HCT116 (cell line): ENCODE data around the gene GDF10.

ENCODE experiments used
- EZH2 ChIP-seq: fragments of 200-600 bp; sonication (generic); IDR thresholded peaks from 2 replicates; pipeline ENCODE4 v1.6.1; 2017; ENCODE audit warnings: antibody characterized with exemption, mixed run types
- EZH2phosphoT487 ChIP-seq: fragments of 200-600 bp; IDR thresholded peaks from 2 replicates; pipeline ENCODE4 v1.6.1; 2018; ENCODE audit warnings: antibody characterized with exemption, borderline replicate concordance
- FOSL1 ChIP-seq: IDR thresholded peaks from 2 replicates; pipeline ENCODE4 v1.6.1; 2012; ENCODE audit warnings: low read depth
- JUND ChIP-seq: IDR thresholded peaks from 2 replicates; pipeline ENCODE4 v1.6.1; 2012
- POLR2A ChIP-seq: IDR thresholded peaks from 2 replicates; pipeline ENCODE4 v1.7.0; 2011; ENCODE audit warnings: borderline replicate concordance; ENCODE audit not compliant: insufficient read depth, insufficient read length; ENCODE audit errors: extremely low read depth
- POLR2AphosphoS5 ChIP-seq: IDR thresholded peaks from 2 replicates; pipeline ENCODE4 v1.6.1; 2011; ENCODE audit warnings: mild to moderate bottlenecking, low read depth, low read length, moderate library complexity
- SRF ChIP-seq: IDR thresholded peaks from 2 replicates; pipeline ENCODE4 v1.6.1; 2012; ENCODE audit warnings: low read depth
- YY1 ChIP-seq: IDR thresholded peaks from 2 replicates; pipeline ENCODE4 v1.6.1; 2011; ENCODE audit warnings: low read length, low read depth, moderate library complexity, mild to moderate bottlenecking; ENCODE audit not compliant: insufficient replicate concordance; ENCODE audit errors: extremely low read depth
- ZNF274 ChIP-seq: fragments of 200-500 bp; sonication (Bioruptor generic); IDR thresholded peaks from 2 replicates; pipeline ENCODE4 v1.6.1; 2014; ENCODE audit warnings: mild to moderate bottlenecking, low read depth, low read length, inconsistent platforms
- TF ChIP-seq, protein P1 (sequence below), 3 experiments: fragments of 200-600 bp in 1 of 3; sonication (generic) in 1 of 3; IDR thresholded peaks in 2 of 3; conservative IDR thresholded peaks in 1 of 3; 2 replicates each; pipeline ENCODE4 v1.5.1; 2012 to 2017; ENCODE audit warnings: low read depth in 2 of 3, low read length in 2 of 3, antibody characterized with exemption in 1 of 3, borderline replicate concordance in 1 of 3, control low read depth in 1 of 3, mild to moderate bottlenecking in 1 of 3, mixed read lengths in 1 of 3, mixed run types in 1 of 3, moderate library complexity in 1 of 3; ENCODE audit not compliant: insufficient read depth in 1 of 3
- TF ChIP-seq, protein P2 (sequence below): IDR thresholded peaks from 2 replicates; pipeline ENCODE4 v1.6.1; 2012; ENCODE audit warnings: low read depth

DNA sequence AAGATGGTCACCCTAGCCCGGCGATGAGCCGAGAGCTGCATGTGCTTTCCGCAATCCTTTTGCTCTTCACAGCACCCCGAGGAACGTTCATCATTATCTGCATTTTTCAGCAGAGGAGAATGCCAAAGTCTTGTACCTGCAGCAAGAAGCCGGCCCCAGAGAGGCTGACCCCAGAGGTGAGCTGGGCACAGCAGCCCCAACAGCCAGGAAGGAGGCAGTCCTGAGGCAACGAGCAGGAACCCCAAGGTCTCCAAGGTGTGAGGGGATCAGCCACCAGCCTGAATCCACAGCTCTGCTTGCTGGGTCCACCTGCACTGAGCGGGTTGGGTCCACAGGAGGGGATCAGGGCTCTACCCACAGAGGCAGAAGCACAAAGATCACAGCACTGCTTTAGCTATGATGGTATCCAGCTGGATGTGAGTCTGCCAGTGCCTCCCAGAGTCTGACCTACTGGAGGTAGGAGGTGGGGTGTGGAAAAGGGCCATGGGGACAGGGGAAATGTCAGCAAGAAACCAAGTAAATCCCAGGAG, 16.8 kb upstream of the GDF10 start:
- TF ChIP-seq, protein P1, sequence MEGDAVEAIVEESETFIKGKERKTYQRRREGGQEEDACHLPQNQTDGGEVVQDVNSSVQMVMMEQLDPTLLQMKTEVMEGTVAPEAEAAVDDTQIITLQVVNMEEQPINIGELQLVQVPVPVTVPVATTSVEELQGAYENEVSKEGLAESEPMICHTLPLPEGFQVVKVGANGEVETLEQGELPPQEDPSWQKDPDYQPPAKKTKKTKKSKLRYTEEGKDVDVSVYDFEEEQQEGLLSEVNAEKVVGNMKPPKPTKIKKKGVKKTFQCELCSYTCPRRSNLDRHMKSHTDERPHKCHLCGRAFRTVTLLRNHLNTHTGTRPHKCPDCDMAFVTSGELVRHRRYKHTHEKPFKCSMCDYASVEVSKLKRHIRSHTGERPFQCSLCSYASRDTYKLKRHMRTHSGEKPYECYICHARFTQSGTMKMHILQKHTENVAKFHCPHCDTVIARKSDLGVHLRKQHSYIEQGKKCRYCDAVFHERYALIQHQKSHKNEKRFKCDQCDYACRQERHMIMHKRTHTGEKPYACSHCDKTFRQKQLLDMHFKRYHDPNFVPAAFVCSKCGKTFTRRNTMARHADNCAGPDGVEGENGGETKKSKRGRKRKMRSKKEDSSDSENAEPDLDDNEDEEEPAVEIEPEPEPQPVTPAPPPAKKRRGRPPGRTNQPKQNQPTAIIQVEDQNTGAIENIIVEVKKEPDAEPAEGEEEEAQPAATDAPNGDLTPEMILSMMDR (IDR thresholded peaks at IDR 0.05 in 2 of 3, conservative IDR thresholded peaks at IDR 0.05 in 1 of 3; ENCODE audit: borderline replicate concordance in 1 of 3, insufficient read depth in 1 of 3, low read depth in 2 of 3, low read length in 2 of 3): no peak
- no peak for TF ChIP-seq ZNF274
- no peak for TF ChIP-seq SRF
- no peak for TF ChIP-seq POLR2AphosphoS5
- TF ChIP-seq, protein P2, sequence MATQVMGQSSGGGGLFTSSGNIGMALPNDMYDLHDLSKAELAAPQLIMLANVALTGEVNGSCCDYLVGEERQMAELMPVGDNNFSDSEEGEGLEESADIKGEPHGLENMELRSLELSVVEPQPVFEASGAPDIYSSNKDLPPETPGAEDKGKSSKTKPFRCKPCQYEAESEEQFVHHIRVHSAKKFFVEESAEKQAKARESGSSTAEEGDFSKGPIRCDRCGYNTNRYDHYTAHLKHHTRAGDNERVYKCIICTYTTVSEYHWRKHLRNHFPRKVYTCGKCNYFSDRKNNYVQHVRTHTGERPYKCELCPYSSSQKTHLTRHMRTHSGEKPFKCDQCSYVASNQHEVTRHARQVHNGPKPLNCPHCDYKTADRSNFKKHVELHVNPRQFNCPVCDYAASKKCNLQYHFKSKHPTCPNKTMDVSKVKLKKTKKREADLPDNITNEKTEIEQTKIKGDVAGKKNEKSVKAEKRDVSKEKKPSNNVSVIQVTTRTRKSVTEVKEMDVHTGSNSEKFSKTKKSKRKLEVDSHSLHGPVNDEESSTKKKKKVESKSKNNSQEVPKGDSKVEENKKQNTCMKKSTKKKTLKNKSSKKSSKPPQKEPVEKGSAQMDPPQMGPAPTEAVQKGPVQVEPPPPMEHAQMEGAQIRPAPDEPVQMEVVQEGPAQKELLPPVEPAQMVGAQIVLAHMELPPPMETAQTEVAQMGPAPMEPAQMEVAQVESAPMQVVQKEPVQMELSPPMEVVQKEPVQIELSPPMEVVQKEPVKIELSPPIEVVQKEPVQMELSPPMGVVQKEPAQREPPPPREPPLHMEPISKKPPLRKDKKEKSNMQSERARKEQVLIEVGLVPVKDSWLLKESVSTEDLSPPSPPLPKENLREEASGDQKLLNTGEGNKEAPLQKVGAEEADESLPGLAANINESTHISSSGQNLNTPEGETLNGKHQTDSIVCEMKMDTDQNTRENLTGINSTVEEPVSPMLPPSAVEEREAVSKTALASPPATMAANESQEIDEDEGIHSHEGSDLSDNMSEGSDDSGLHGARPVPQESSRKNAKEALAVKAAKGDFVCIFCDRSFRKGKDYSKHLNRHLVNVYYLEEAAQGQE: no peak
- no peak for TF ChIP-seq POLR2A
- TF ChIP-seq EZH2phosphoT487: no peak
- TF ChIP-seq FOSL1: no peak
- TF ChIP-seq JUND: no peak
- TF ChIP-seq EZH2: no peak
- no peak for TF ChIP-seq YY1
